ENCODE data around the gene STOML3. TPM values are rescaled to one million over a fixed set of nuclear protein-coding genes. Genes with fewer than 3 reads are reported as not detected.

The STOML3 gene
- total RNA-seq, 1 donor from 2014 or later: not detected

- peaks cover 7% of the 10 kb centered on the region for H3K27me3 Mint-ChIP-seq (ENCODE audit: insufficient read depth)
- H3K4me1 Mint-ChIP-seq (ENCODE audit: low read depth): no peaks in the 10 kb centered on the region
- no peak overlapping the region for H3K4me3 Mint-ChIP-seq
- intact Hi-C loops (cut with micrococcal nuclease): no loop called here
- no peaks in the 10 kb centered on the region for H3K36me3 Mint-ChIP-seq (ENCODE audit: low read depth)
- H3K9me3 Mint-ChIP-seq: no peaks in the 10 kb centered on the region
- no peak overlapping the region for H3K27ac Mint-ChIP-seq
- DNase-seq (ENCODE audit: low spot score): no peak
Measured at GRCh38 chr13:38943231-38943630, 47.4 kb downstream of the STOML3 start.

- Mint-ChIP-seq H3K9me3 (no peaks in the 10 kb centered on the region), H3K27me3 (ENCODE audit: insufficient read depth) (peaks cover 7% of the 10 kb centered on the region), H3K36me3 (ENCODE audit: low read depth) (no peaks in the 10 kb centered on the region), H3K4me3 (no peak overlapping the region), H3K27ac (no peak overlapping the region), H3K4me1 (ENCODE audit: low read depth) (no peaks in the 10 kb centered on the region)
- no peak for DNase-seq (ENCODE audit: low spot score)
- intact Hi-C loops (cut with micrococcal nuclease): no loop called here
Measured at GRCh38 chr13:38941353-38941945, 49.2 kb downstream of the STOML3 start.

DNA sequence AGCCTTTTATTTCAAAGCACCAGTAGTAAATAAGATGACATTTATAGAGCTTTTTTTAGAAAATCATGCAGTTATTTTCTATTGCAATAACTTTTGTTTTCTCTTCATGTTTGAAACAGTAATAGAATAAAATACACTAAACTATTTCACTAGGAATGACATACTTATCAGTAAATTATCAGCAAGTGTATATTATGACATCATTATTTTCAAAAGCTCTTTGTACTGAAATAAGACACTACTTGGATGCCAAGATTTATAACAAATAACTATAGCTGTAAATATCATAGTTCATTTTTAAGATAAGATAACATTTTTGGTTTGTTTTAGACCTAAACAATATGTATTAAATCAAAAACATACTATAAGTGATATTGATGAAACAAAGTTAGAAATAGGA is 56.8 kb downstream of the STOML3 start:
- no peaks in the 10 kb centered on the region for H3K4me1 Mint-ChIP-seq (ENCODE audit: low read depth)
- H3K36me3 Mint-ChIP-seq (ENCODE audit: low read depth): no peaks in the 10 kb centered on the region
- DNase-seq (ENCODE audit: low spot score): no peak
- H3K27ac Mint-ChIP-seq: no peak overlapping the region
- H3K9me3 Mint-ChIP-seq: no peaks in the 10 kb centered on the region
- peaks cover 4% of the 10 kb centered on the region for H3K27me3 Mint-ChIP-seq (ENCODE audit: insufficient read depth)
- intact Hi-C loops (cut with micrococcal nuclease): no loop called here
- no peak overlapping the region for H3K4me3 Mint-ChIP-seq

GRCh38 chr13:38922170-38922569 is 68.5 kb downstream of the STOML3 start:
- no peaks in the 10 kb centered on the region for H3K36me3 Mint-ChIP-seq (ENCODE audit: low read depth)

GRCh38 chr13:38921081-38921480 is 69.5 kb downstream of the STOML3 start:
- Mint-ChIP-seq H3K27ac (no peak overlapping the region), H3K4me1 (ENCODE audit: low read depth) (no peaks in the 10 kb centered on the region), H3K27me3 (ENCODE audit: insufficient read depth) (peaks cover 6% of the 10 kb centered on the region), H3K9me3 (no peaks in the 10 kb centered on the region), H3K4me3 (no peak overlapping the region), H3K36me3 (ENCODE audit: low read depth) (no peaks in the 10 kb centered on the region)
- intact Hi-C loops (cut with micrococcal nuclease): no loop called here
- no peak for DNase-seq (ENCODE audit: low spot score)

More at GRCh38 chr13:38922170-38922569, 68.5 kb downstream of the STOML3 start:
- H3K9me3 Mint-ChIP-seq: no peaks in the 10 kb centered on the region
- H3K4me1 Mint-ChIP-seq (ENCODE audit: low read depth): no peaks in the 10 kb centered on the region
- H3K27ac Mint-ChIP-seq: no peak overlapping the region
- peaks cover 12% of the 10 kb centered on the region for H3K27me3 Mint-ChIP-seq (ENCODE audit: insufficient read depth)
- no peak overlapping the region for H3K4me3 Mint-ChIP-seq
- DNase-seq (ENCODE audit: low spot score): no peak
- intact Hi-C loops (cut with micrococcal nuclease): no loop called here

Other genes starting within 250 kb of the STOML3 start
- gene PROSER1, start 47.3 kb upstream of the STOML3 start, total RNA-seq: 92.9 and 103 TPM in 2 replicates
- 19.2 and 20.4 TPM in 2 replicates for gene NHLRC3, start 47.6 kb upstream of the STOML3 start, total RNA-seq

All from activated T-helper 1 cell treated with anti-CD3 and anti-CD28 coated beads, Interleukin-12 subunit alpha, Interleukin-12 subunit beta, Interleukin-2, Interleukin-4 antibody, amounts not matched to agents 30 ng/mL and 10 ng/mL and 1 ng/mL, durations not matched to agents 14 hours and 24 hours and 36 hours (primary cell).